ENCODE results near the gene ZNF362. TPM values are rescaled to one million over a fixed set of nuclear protein-coding genes. Genes with fewer than 3 reads are reported as not detected.

ZNF362 gene
- polyA plus RNA-seq, 1 of the 3 experiments (the other 2 are of a cell fraction), result 17.1 TPM

DNA sequence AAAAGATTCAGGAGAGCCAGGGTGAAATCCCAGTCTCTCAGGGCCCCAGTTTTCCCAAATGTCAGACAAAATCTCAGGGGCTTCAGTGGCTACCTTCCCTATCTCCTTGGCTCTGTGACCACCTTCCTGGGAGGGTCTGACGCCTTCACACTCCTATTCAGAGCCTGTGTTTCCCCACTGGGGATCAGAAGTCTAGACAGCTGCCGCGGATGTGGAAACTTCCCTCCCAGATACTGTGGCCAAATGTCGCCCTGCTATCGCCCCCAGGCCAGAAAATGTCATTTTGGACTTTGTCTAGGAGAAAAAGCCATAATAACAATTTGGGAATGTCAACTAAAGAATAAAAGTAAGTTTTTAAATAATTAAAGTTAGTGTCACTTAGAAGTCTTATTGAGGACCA, 48.7 kb downstream of the ZNF362 start:
- H3K36me3 ChIP-seq (replicated peaks in 1 of 2; ENCODE audit: control insufficient read depth in 1 of 2, insufficient read depth in 2 of 2, low read length in 1 of 2), result peaks cover 0 to 8% of the 10 kb centered on the region in 2 experiments
- no peaks in the 10 kb centered on the region; a peak in 1 of 4 replicates for H3K4me1 ChIP-seq (ENCODE audit: control insufficient read depth in 1 of 2, insufficient read depth in 2 of 2, low read depth in 1 of 2, low read length in 1 of 2)
- H3K9ac ChIP-seq, result no peak overlapping the region
- H4K20me1 ChIP-seq (ENCODE audit: insufficient read depth), result no peaks in the 10 kb centered on the region
- no peak overlapping the region for H3K27ac ChIP-seq (ENCODE audit: low read depth in 2 of 2, low read length in 1 of 2)
- ChIA-PET POLR2A (interaction anchor here (0.7 kb wide), 1 partner anchor 162 kb away, joined by 3 read pairs; no protein-coding TSS in a partner anchor), CTCF (interaction anchor here (1.1 to 2.0 kb wide), 3 partner anchors 9 to 166 kb away, joined by 3 to 10 read pairs (median 3); no protein-coding TSS in a partner anchor)
- H3K9me2 ChIP-seq, result no peaks in the 10 kb centered on the region
- 95% methylated on average over 5 of the region's 5 CpGs for WGBS (ENCODE audit: low lambda C conversion rate)
- no peaks in the 10 kb centered on the region for H3K79me2 ChIP-seq (ENCODE audit: insufficient read depth)
- TF ChIP-seq TEAD4 (IDR thresholded peaks at IDR 0.05; ENCODE audit: borderline replicate concordance, insufficient read depth), result no peak
- TF ChIP-seq, protein P1, sequence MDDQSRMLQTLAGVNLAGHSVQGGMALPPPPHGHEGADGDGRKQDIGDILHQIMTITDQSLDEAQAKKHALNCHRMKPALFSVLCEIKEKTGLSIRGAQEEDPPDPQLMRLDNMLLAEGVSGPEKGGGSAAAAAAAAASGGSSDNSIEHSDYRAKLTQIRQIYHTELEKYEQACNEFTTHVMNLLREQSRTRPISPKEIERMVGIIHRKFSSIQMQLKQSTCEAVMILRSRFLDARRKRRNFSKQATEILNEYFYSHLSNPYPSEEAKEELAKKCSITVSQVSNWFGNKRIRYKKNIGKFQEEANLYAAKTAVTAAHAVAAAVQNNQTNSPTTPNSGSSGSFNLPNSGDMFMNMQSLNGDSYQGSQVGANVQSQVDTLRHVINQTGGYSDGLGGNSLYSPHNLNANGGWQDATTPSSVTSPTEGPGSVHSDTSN (IDR thresholded peaks at IDR 0.05), result no peak
- TF ChIP-seq, protein P2, sequence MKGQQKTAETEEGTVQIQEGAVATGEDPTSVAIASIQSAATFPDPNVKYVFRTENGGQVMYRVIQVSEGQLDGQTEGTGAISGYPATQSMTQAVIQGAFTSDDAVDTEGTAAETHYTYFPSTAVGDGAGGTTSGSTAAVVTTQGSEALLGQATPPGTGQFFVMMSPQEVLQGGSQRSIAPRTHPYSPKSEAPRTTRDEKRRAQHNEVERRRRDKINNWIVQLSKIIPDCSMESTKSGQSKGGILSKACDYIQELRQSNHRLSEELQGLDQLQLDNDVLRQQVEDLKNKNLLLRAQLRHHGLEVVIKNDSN (IDR thresholded peaks at IDR 0.05; ENCODE audit: borderline replicate concordance, low read depth), result no peak
- TF ChIP-seq NRF1 (IDR thresholded peaks at IDR 0.05; ENCODE audit: low read depth, low read length), result no peak
- TF ChIP-seq, protein P3, sequence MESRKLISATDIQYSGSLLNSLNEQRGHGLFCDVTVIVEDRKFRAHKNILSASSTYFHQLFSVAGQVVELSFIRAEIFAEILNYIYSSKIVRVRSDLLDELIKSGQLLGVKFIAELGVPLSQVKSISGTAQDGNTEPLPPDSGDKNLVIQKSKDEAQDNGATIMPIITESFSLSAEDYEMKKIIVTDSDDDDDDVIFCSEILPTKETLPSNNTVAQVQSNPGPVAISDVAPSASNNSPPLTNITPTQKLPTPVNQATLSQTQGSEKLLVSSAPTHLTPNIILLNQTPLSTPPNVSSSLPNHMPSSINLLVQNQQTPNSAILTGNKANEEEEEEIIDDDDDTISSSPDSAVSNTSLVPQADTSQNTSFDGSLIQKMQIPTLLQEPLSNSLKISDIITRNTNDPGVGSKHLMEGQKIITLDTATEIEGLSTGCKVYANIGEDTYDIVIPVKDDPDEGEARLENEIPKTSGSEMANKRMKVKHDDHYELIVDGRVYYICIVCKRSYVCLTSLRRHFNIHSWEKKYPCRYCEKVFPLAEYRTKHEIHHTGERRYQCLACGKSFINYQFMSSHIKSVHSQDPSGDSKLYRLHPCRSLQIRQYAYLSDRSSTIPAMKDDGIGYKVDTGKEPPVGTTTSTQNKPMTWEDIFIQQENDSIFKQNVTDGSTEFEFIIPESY (IDR thresholded peaks at IDR 0.05; ENCODE audit: borderline replicate concordance, low read depth), result no peak
- TF ChIP-seq, protein P4, sequence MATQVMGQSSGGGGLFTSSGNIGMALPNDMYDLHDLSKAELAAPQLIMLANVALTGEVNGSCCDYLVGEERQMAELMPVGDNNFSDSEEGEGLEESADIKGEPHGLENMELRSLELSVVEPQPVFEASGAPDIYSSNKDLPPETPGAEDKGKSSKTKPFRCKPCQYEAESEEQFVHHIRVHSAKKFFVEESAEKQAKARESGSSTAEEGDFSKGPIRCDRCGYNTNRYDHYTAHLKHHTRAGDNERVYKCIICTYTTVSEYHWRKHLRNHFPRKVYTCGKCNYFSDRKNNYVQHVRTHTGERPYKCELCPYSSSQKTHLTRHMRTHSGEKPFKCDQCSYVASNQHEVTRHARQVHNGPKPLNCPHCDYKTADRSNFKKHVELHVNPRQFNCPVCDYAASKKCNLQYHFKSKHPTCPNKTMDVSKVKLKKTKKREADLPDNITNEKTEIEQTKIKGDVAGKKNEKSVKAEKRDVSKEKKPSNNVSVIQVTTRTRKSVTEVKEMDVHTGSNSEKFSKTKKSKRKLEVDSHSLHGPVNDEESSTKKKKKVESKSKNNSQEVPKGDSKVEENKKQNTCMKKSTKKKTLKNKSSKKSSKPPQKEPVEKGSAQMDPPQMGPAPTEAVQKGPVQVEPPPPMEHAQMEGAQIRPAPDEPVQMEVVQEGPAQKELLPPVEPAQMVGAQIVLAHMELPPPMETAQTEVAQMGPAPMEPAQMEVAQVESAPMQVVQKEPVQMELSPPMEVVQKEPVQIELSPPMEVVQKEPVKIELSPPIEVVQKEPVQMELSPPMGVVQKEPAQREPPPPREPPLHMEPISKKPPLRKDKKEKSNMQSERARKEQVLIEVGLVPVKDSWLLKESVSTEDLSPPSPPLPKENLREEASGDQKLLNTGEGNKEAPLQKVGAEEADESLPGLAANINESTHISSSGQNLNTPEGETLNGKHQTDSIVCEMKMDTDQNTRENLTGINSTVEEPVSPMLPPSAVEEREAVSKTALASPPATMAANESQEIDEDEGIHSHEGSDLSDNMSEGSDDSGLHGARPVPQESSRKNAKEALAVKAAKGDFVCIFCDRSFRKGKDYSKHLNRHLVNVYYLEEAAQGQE (IDR thresholded peaks at IDR 0.05; ENCODE audit: low read depth, low read length), result no peak
- TF ChIP-seq TAF1 (IDR thresholded peaks at IDR 0.05; ENCODE audit: borderline replicate concordance, low read depth, low read length), result no peak
- TF ChIP-seq FOSL2 (IDR thresholded peaks at IDR 0.05; ENCODE audit: borderline replicate concordance, low read depth), result no peak
- TF ChIP-seq SMC3 (IDR thresholded peaks at IDR 0.05; ENCODE audit: low read depth, low read length), result no peak
- no peak for TF ChIP-seq MXI1 (IDR thresholded peaks at IDR 0.05; ENCODE audit: low read depth, low read length)
- no peak for TF ChIP-seq RAD21 (IDR thresholded peaks at IDR 0.05; ENCODE audit: low read length)
- no peak for TF ChIP-seq RFX5 (IDR thresholded peaks at IDR 0.05; ENCODE audit: low read length)
- no peak for TF ChIP-seq CHD2 (IDR thresholded peaks at IDR 0.05; ENCODE audit: low read length, partially characterized antibody)
- H3K27me3 ChIP-seq (ENCODE audit: insufficient read depth), result no peaks in the 10 kb centered on the region
- no peak overlapping the region for H2AFZ ChIP-seq (ENCODE audit: low read depth)
- no peaks in the 10 kb centered on the region for H3K9me3 ChIP-seq
- no peaks in the 10 kb centered on the region for H3F3A ChIP-seq (replicated peaks; ENCODE audit: insufficient read depth)
- H3K4me3 ChIP-seq (ENCODE audit: low read depth in 2 of 2, low read length in 1 of 2), result no peak overlapping the region
- H3K4me2 ChIP-seq, result no peak overlapping the region
- DNase-seq, result no peak

Data from SK-N-SH (cell line).